HL-60 (cell line): ENCODE data around the gene NPTX2.

ENCODE experiments used
- DNase-seq, 2 experiments: peaks; one replicate each; pipeline ENCODE4 v3.0.0-alpha.2; 2010 to 2020; ENCODE audit warnings: low read depth in 1 of 2, low spot score in 1 of 2
- H3K27ac ChIP-seq: fragments of 250-450 bp; sonication (Bioruptor Pico); replicated peaks from 2 replicates; pipeline ENCODE4 v1.5.1; 2020; ENCODE audit warnings: mild to moderate bottlenecking, moderate library complexity
- H3K27me3 ChIP-seq: fragments of 250-450 bp; sonication (Bioruptor Pico); 2 replicates; pipeline ENCODE4 v1.5.1; 2021; ENCODE audit warnings: mild to moderate bottlenecking, moderate library complexity; ENCODE audit not compliant: insufficient read depth, poor library complexity, severe bottlenecking
- H3K4me3 ChIP-seq: replicated peaks from 2 replicates; pipeline ENCODE4 v1.5.1; 2011; ENCODE audit warnings: mild to moderate bottlenecking, control low read depth, low read length; ENCODE audit not compliant: insufficient read depth
- CTCF ChIP-seq: IDR thresholded peaks from one replicate; pipeline ENCODE4 v1.5.1; 2011; ENCODE audit warnings: low read length, control low read depth, inconsistent platforms; ENCODE audit not compliant: insufficient read depth
- GABPA ChIP-seq: IDR thresholded peaks from 2 replicates; pipeline ENCODE4 v1.6.1; 2012; ENCODE audit warnings: low read depth
- POLR2AphosphoS5 ChIP-seq: IDR thresholded peaks from 2 replicates; pipeline ENCODE4 v1.6.1; 2012; ENCODE audit warnings: low read depth
- REST ChIP-seq: IDR thresholded peaks from 2 replicates; pipeline ENCODE4 v1.6.1; 2012; ENCODE audit warnings: low read depth; ENCODE audit not compliant: insufficient replicate concordance
- SPI1 ChIP-seq: IDR thresholded peaks from 2 replicates; pipeline ENCODE4 v1.6.1; 2012; ENCODE audit warnings: low read depth, mild to moderate bottlenecking, borderline replicate concordance

NPTX2 gene

GRCh38 chr7:98668255-98668654 lies 51.2 kb downstream of the NPTX2 start:
- Histone ChIP-seq H3K27ac (no peak overlapping the region), H3K27me3 (no peaks in the 10 kb centered on the region), H3K4me3 (no peak overlapping the region)
- DNase-seq = no peak
- no peak for TF ChIP-seq GABPA
- TF ChIP-seq SPI1 = no peak
- no peak for TF ChIP-seq REST
- TF ChIP-seq CTCF = no peak
- no peak for TF ChIP-seq POLR2AphosphoS5

- DNase-seq = no peak
- no peak for TF ChIP-seq REST
- no peak for TF ChIP-seq GABPA
- no peak for TF ChIP-seq SPI1
- TF ChIP-seq CTCF = no peak
- no peak for TF ChIP-seq POLR2AphosphoS5
- Histone ChIP-seq H3K27ac (no peak overlapping the region), H3K27me3 (no peaks in the 10 kb centered on the region), H3K4me3 (no peak overlapping the region)
These were observed 52.4 kb downstream of the NPTX2 start for GRCh38 chr7:98669329-98670000.

- Histone ChIP-seq H3K27ac (no peak overlapping the region), H3K27me3 (no peaks in the 10 kb centered on the region), H3K4me3 (no peak overlapping the region)
- TF ChIP-seq GABPA (no peak), CTCF (no peak), SPI1 (no peak), POLR2AphosphoS5 (no peak), REST (no peak)
- no peak for DNase-seq
These were observed 53.1 kb downstream of the NPTX2 start for GRCh38 chr7:98670186-98670585.
